ENCODE data around the gene C11orf97. TPM values are rescaled to one million over a fixed set of nuclear protein-coding genes. Genes with fewer than 3 reads are reported as not detected.

The C11orf97 gene
- total and polyA plus RNA-seq, 2 of the 13 experiments (the other 11 are each of a cell fraction or from before 2014, with no cell fraction given): 0.35 TPM; not detected in 1

- TF ChIP-seq ARID5B (CRISPR knock-in tag; IDR thresholded peaks at IDR 0.05) (peak; percentile 24; the same call in 1 of the 2 replicates), ZNF235 (CRISPR knock-in tag; IDR thresholded peaks at IDR 0.05; ENCODE audit: borderline replicate concordance) (peak; percentile 65; the same call in 1 of the 2 replicates), ZFP36L2 (CRISPR knock-in tag; IDR thresholded peaks at IDR 0.05) (no peak), PCBP1 (IDR thresholded peaks at IDR 0.05; ENCODE audit: borderline replicate concordance, low read depth, low read length) (no peak), FOSL2 (CRISPR knock-in tag; IDR thresholded peaks at IDR 0.05) (no peak), ZNF598 (CRISPR knock-in tag; IDR thresholded peaks at IDR 0.05; ENCODE audit: borderline replicate concordance) (0 out of 2 replicates have a peak, but pooled peaks have one; percentile 29), SCMH1 (CRISPR knock-in tag; IDR thresholded peaks at IDR 0.05; ENCODE audit: borderline replicate concordance) (no peak), ZNF101 (CRISPR knock-in tag; IDR thresholded peaks at IDR 0.05; ENCODE audit: borderline replicate concordance, low read depth) (no peak), NR1H2 (CRISPR knock-in tag; IDR thresholded peaks at IDR 0.05; ENCODE audit: borderline replicate concordance, low read depth) (no peak), PHF8 (CRISPR knock-in tag; IDR thresholded peaks at IDR 0.05) (peak; percentile 15; the same call in 1 of the 2 replicates), IRX3 (CRISPR knock-in tag; IDR thresholded peaks at IDR 0.05; ENCODE audit: borderline replicate concordance, low read depth) (no peak), ZNF253 (CRISPR knock-in tag; IDR thresholded peaks at IDR 0.05; ENCODE audit: borderline replicate concordance) (no peak), TEAD3 (CRISPR knock-in tag; optimal IDR thresholded peaks at IDR 0.05; ENCODE audit: borderline replicate concordance) (peak; percentile 29), ZNF230 (CRISPR knock-in tag; IDR thresholded peaks at IDR 0.05) (no peak), JUNB (CRISPR knock-in tag; IDR thresholded peaks at IDR 0.05; ENCODE audit: borderline replicate concordance) (no peak), POGK (CRISPR knock-in tag; conservative IDR thresholded peaks at IDR 0.05) (no peak), CENPX (CRISPR knock-in tag; IDR thresholded peaks at IDR 0.05) (no peak), ZNF616 (CRISPR knock-in tag; IDR thresholded peaks at IDR 0.05; ENCODE audit: low read depth) (no peak)
- TF ChIP-seq, protein P1, sequence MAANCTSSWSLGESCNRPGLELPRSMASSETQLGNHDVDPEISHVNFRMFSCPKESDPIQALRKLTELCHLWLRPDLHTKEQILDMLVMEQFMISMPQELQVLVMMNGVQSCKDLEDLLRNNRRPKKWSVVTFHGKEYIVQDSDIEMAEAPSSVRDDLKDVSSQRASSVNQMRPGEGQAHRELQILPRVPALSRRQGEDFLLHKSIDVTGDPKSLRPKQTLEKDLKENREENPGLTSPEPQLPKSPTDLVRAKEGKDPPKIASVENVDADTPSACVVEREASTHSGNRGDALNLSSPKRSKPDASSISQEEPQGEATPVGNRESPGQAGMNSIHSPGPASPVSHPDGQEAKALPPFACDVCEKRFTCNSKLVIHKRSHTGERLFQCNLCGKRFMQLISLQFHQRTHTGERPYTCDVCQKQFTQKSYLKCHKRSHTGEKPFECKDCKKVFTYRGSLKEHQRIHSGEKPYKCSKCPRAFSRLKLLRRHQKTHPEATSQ (CRISPR knock-in tag; IDR thresholded peaks at IDR 0.05; ENCODE audit: borderline replicate concordance): no peak
- TF ChIP-seq, protein P2, sequence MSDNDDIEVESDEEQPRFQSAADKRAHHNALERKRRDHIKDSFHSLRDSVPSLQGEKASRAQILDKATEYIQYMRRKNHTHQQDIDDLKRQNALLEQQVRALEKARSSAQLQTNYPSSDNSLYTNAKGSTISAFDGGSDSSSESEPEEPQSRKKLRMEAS (IDR thresholded peaks at IDR 0.05): peak; percentile 44
Measured at GRCh38 chr11:94511932-94512781, at the start of gene C11orf97 (continued).

All from HepG2 (cell line).